Activated T-helper 17 cell treated with anti-CD3 and anti-CD28 coated beads, Interleukin-2, amount 50 U/mL, for 72 hours (primary cell): ENCODE results near the gene PTPRJ. TPM values are rescaled to one million over a fixed set of nuclear protein-coding genes. Genes with fewer than 3 reads are reported as not detected.

Experiments used
- ATAC-seq: fragments of 150-1000 bp; cut with Tn5 transposase; replicated peaks from 2 replicates; pipeline ENCODE4 v1.10.0; 2021; ENCODE audit warnings: mild to moderate bottlenecking, moderate library complexity
- H3K27ac Mint-ChIP-seq: one replicate; pipeline ENCODE4 v1.8.0; 2022; ENCODE audit warnings: mixed read lengths
- H3K27me3 Mint-ChIP-seq: one replicate; pipeline ENCODE4 v1.8.0; 2022; ENCODE audit warnings: mixed read lengths
- H3K36me3 Mint-ChIP-seq: one replicate; pipeline ENCODE4 v1.8.0; 2022; ENCODE audit warnings: low read depth, mild to moderate bottlenecking, mixed read lengths
- H3K4me1 Mint-ChIP-seq: one replicate; pipeline ENCODE4 v1.8.0; 2022; ENCODE audit warnings: mixed read lengths
- H3K4me3 Mint-ChIP-seq: one replicate; pipeline ENCODE4 v1.8.0; 2022; ENCODE audit warnings: mild to moderate bottlenecking, mixed read lengths
- H3K9me3 Mint-ChIP-seq: one replicate; pipeline ENCODE4 v1.8.0; 2022; ENCODE audit warnings: mixed read lengths
- total RNA-seq, 2 donors: library from RNA; stranded (reverse); gene quantifications; one replicate each; pipeline ENCODE4 v1.2.3, GENCODE V29; 2022

Gene PTPRJ
- total RNA-seq, 2 donors from 2014 or later, result 36.1 to 52.8 TPM

- peaks cover 42% of the 10 kb centered on the region for H3K4me1 Mint-ChIP-seq
- H3K36me3 Mint-ChIP-seq, result peaks cover 49% of the 10 kb centered on the region
- peak overlapping the region; percentile 23 for H3K27ac Mint-ChIP-seq
- H3K4me3 Mint-ChIP-seq, result no peak overlapping the region
- ATAC-seq, result no peak
- H3K27me3 Mint-ChIP-seq, result no peaks in the 10 kb centered on the region
- no peaks in the 10 kb centered on the region for H3K9me3 Mint-ChIP-seq
These were observed 44.3 kb downstream of the PTPRJ start for GRCh38 chr11:48024635-48025071.

- H3K4me3 Mint-ChIP-seq, result no peak overlapping the region
- peak overlapping the region; percentile 33 for H3K27ac Mint-ChIP-seq
- H3K36me3 Mint-ChIP-seq, result peaks cover 48% of the 10 kb centered on the region
- ATAC-seq, result no peak
- H3K27me3 Mint-ChIP-seq, result no peaks in the 10 kb centered on the region
- peaks cover 41% of the 10 kb centered on the region for H3K4me1 Mint-ChIP-seq
- H3K9me3 Mint-ChIP-seq, result no peaks in the 10 kb centered on the region
These were observed 45.1 kb downstream of the PTPRJ start for GRCh38 chr11:48025293-48025983.

- Mint-ChIP-seq H3K27ac (peak overlapping the region; percentile 33), H3K27me3 (no peaks in the 10 kb centered on the region), H3K4me3 (no peak overlapping the region), H3K4me1 (peaks cover 38% of the 10 kb centered on the region), H3K36me3 (peaks cover 45% of the 10 kb centered on the region), H3K9me3 (no peaks in the 10 kb centered on the region)
- ATAC-seq, result peak; percentile 72
These were observed 45.6 kb downstream of the PTPRJ start for GRCh38 chr11:48025984-48026340.

- no peaks in the 10 kb centered on the region for H3K9me3 Mint-ChIP-seq
- peak overlapping the region; percentile 61 for H3K27ac Mint-ChIP-seq
- peak; percentile 41 for ATAC-seq
- H3K27me3 Mint-ChIP-seq, result no peaks in the 10 kb centered on the region
- H3K4me3 Mint-ChIP-seq, result peak overlapping the region; percentile 42
- peaks cover 37% of the 10 kb centered on the region for H3K36me3 Mint-ChIP-seq
- peaks cover 55% of the 10 kb centered on the region for H3K4me1 Mint-ChIP-seq
These were observed 48.7 kb downstream of the PTPRJ start for GRCh38 chr11:48028914-48029680.

- peaks cover 30% of the 10 kb centered on the region for H3K36me3 Mint-ChIP-seq
- H3K4me3 Mint-ChIP-seq, result peak overlapping the region; percentile 24
- no peaks in the 10 kb centered on the region for H3K27me3 Mint-ChIP-seq
- H3K4me1 Mint-ChIP-seq, result peaks cover 55% of the 10 kb centered on the region
- peak overlapping the region; percentile 76 for H3K27ac Mint-ChIP-seq
- ATAC-seq, result no peak
- H3K9me3 Mint-ChIP-seq, result no peaks in the 10 kb centered on the region
These were observed 49.4 kb downstream of the PTPRJ start for GRCh38 chr11:48029681-48030290.

GRCh38 chr11:48031602-48032001 is 51.2 kb downstream of the PTPRJ start:
- Mint-ChIP-seq H3K9me3 (no peaks in the 10 kb centered on the region), H3K27me3 (no peaks in the 10 kb centered on the region), H3K4me3 (peak overlapping the region; percentile 22), H3K36me3 (peaks cover 34% of the 10 kb centered on the region), H3K4me1 (peaks cover 66% of the 10 kb centered on the region), H3K27ac (peak overlapping the region; percentile 68)
- peak; percentile 58 for ATAC-seq

GRCh38 chr11:48032721-48033120 is 52.4 kb downstream of the PTPRJ start:
- H3K4me1 Mint-ChIP-seq, result peaks cover 71% of the 10 kb centered on the region
- H3K27me3 Mint-ChIP-seq, result no peaks in the 10 kb centered on the region
- no peak overlapping the region for H3K4me3 Mint-ChIP-seq
- ATAC-seq, result no peak
- H3K27ac Mint-ChIP-seq, result peak overlapping the region; percentile 68
- H3K36me3 Mint-ChIP-seq, result peaks cover 38% of the 10 kb centered on the region
- H3K9me3 Mint-ChIP-seq, result no peaks in the 10 kb centered on the region

- Mint-ChIP-seq H3K36me3 (peaks cover 38% of the 10 kb centered on the region), H3K27ac (no peak overlapping the region), H3K27me3 (no peaks in the 10 kb centered on the region), H3K4me1 (peaks cover 71% of the 10 kb centered on the region), H3K4me3 (no peak overlapping the region), H3K9me3 (no peaks in the 10 kb centered on the region)
- no peak for ATAC-seq
These were observed 53.6 kb downstream of the PTPRJ start for GRCh38 chr11:48033918-48034341.

GRCh38 chr11:48034926-48035871 is 54.8 kb downstream of the PTPRJ start:
- ATAC-seq, result peak; percentile 37
- Mint-ChIP-seq H3K4me3 (peak overlapping the region; percentile 66), H3K36me3 (peaks cover 44% of the 10 kb centered on the region)

GRCh38 chr11:48036011-48036410 is 55.7 kb downstream of the PTPRJ start:
- Mint-ChIP-seq H3K9me3 (no peaks in the 10 kb centered on the region), H3K4me1 (peaks cover 58% of the 10 kb centered on the region), H3K27ac (peak overlapping the region; percentile 13), H3K36me3 (peaks cover 51% of the 10 kb centered on the region), H3K4me3 (peak overlapping the region; percentile 66), H3K27me3 (no peaks in the 10 kb centered on the region)
- peak; percentile 87 for ATAC-seq

More at GRCh38 chr11:48034926-48035871, 54.8 kb downstream of the PTPRJ start:
- Mint-ChIP-seq H3K9me3 (no peaks in the 10 kb centered on the region), H3K4me1 (peaks cover 59% of the 10 kb centered on the region), H3K27ac (peak overlapping the region; percentile 13), H3K27me3 (no peaks in the 10 kb centered on the region)

- Mint-ChIP-seq H3K27ac (peak overlapping the region; percentile 13), H3K27me3 (no peaks in the 10 kb centered on the region), H3K4me3 (peak overlapping the region; percentile 66), H3K4me1 (peaks cover 53% of the 10 kb centered on the region), H3K36me3 (peaks cover 54% of the 10 kb centered on the region), H3K9me3 (no peaks in the 10 kb centered on the region)
- no peak for ATAC-seq
These were observed 56.1 kb downstream of the PTPRJ start for GRCh38 chr11:48036466-48036865.

GRCh38 chr11:48037709-48038468 is 57.5 kb downstream of the PTPRJ start:
- peaks cover 49% of the 10 kb centered on the region for H3K4me1 Mint-ChIP-seq
- no peaks in the 10 kb centered on the region for H3K27me3 Mint-ChIP-seq
- no peak overlapping the region for H3K27ac Mint-ChIP-seq
- no peak for ATAC-seq
- H3K36me3 Mint-ChIP-seq, result peaks cover 52% of the 10 kb centered on the region
- H3K4me3 Mint-ChIP-seq, result no peak overlapping the region
- no peaks in the 10 kb centered on the region for H3K9me3 Mint-ChIP-seq

GRCh38 chr11:48040830-48041444 is 60.6 kb downstream of the PTPRJ start:
- Mint-ChIP-seq H3K9me3 (no peaks in the 10 kb centered on the region), H3K36me3 (peaks cover 39% of the 10 kb centered on the region), H3K27ac (no peak overlapping the region), H3K4me1 (peaks cover 36% of the 10 kb centered on the region), H3K27me3 (no peaks in the 10 kb centered on the region), H3K4me3 (no peak overlapping the region)
- ATAC-seq, result no peak
